GF-D8 (cell line): ENCODE data around the gene SPOCK2.
A peak's percentile ranks its signal among the peaks of the same experiment; 100 is the strongest.

ENCODE experiments used
- DNase-seq: peaks from one replicate; lab custom pipeline; 2025; lab: John Stamatoyannopoulos, UW

Gene SPOCK2

GRCh38 chr10:72107325-72108003 is 19.1 kb upstream of the SPOCK2 start:
- peak; percentile 46 for DNase-seq

DNA sequence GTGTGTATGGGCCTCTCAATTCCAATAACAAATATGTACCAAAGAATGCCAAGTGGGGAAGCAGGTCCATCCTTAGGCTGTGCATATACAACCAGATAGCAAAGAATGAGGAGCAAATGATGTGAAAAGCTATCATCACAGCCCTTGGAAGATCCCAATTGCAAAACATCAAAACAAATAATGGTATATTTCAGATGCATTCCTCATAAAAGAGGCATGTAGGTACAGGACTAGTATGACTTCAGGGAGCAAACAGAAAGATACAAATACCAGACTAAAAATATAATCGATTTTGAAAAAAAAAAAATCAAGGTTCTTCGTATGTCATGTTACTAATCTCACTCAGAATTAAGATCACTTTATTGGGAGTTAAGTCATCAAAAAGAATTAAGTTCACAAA is 18.5 kb upstream of the SPOCK2 start:
- no peak for DNase-seq

GRCh38 chr10:72106154-72106849 is 18.0 kb upstream of the SPOCK2 start:
- DNase-seq: no peak

- no peak for DNase-seq
Observed at GRCh38 chr10:72105710-72106109, 17.4 kb upstream of the SPOCK2 start.

DNA sequence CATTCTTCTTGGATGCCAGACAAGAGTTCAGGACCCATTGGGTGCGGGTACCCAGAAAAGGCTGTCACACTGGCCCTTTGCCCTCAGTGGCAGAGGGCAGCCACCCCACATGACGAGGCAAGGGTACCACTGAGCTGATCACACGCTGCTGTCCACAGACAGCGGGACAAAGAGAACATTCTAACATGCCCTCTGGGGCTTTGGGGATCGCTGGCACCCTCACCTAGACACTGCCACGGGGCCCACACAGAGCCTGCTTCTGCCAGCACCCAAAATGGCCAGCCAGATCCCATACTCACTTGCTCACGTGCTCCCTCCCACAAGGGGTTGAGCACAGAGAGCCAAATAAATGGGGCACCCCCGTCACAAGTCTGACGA is 16.7 kb upstream of the SPOCK2 start:
- DNase-seq: no peak

DNA sequence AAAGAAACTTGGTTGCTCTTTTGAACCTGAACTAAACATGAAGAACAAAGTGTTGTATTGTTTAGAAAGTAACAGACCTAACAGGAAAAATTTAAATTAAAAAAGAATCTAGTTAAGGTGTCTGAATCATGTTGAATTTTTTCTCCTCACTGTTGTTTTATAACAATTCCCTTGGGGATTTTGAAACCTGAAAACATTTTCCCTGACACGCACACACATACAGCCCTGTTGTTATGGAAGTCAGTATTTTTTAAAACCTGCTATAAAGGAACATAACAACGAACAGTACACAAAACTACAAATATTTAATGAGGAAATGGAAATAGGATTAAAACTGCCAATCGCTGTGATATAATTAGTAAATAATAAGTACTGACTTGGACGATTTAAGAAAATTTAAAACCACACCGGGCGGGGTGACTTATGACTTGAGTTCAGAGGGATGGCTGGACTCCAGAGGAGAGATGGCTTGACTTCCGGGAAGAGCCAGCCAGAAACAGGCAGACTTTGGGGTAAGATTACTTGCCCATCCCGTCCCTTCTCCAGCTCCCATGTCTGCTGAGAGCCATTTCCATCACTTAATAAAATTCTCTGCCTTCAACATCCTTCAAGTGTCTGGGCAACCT is 16.2 kb upstream of the SPOCK2 start:
- no peak for DNase-seq

GRCh38 chr10:72099600-72099921 is 11.2 kb upstream of the SPOCK2 start:
- DNase-seq: no peak

GRCh38 chr10:72098836-72099599 is 10.7 kb upstream of the SPOCK2 start:
- no peak for DNase-seq

- DNase-seq: no peak
Observed at GRCh38 chr10:72098301-72098835, 10.0 kb upstream of the SPOCK2 start.

DNA sequence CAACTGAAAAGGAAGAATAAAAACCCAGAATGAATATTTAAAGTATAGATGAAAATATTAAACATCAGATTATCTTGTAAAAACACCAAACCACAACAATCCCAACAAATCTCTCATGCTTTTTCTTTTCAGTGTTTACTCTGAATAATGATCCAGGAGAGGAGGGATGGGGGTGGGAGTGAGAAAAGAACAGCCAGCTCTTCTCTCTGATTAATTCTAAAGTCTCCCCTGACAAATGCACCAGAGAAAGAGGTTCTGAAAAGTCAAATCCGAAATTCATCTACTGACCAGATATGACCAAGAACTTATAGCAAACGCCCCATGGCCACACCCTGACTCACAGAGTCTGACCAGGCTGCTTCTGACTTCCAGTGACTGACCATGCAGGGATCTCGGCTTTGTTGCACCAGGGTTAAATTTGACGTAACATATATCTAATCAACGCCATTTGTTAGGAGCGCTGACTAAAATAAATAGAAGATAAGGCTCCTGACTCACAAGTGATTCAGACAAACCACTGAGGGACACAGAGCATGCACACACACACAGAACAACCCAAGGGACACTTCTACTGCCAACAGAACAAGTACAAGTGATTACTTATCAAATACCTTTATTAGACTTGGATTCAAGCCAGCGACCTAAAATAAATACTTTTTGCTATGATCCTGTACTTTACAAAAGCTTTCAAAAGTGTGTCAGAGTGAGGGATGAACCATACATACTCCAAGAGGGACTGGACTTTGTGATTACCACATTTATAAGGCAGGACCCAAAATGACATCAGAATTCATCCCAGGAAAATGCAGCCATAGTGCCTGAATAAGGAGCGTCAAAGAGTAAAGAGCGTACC is 9.3 kb upstream of the SPOCK2 start:
- no peak for DNase-seq

- DNase-seq: no peak
Observed at GRCh38 chr10:72096115-72097000, 8.0 kb upstream of the SPOCK2 start.

DNA sequence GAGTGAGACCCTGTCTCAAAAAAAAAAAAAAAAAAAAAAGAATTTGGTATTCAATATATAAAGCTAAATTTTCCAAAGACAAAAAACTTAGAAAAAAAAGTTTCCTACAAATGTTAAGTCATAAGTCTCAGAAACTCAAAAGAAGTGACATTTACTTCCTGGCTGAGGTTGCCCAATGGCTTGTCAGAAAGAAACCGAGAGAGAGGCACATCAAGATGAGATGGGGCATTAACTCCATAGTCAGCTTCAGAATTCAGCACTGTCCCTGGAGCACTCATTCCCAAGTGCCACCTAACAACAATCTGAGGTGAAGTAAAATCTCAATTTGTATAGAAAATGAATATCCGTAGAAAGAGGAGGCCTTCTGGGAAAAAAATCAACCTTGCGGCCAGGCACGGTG is 6.8 kb upstream of the SPOCK2 start:
- no peak for DNase-seq

GRCh38 chr10:72094574-72094973 is 6.2 kb upstream of the SPOCK2 start:
- DNase-seq: no peak

GRCh38 chr10:72093450-72093849 is 5.1 kb upstream of the SPOCK2 start:
- DNase-seq: no peak

GRCh38 chr10:72092987-72093386 is 4.6 kb upstream of the SPOCK2 start:
- DNase-seq: no peak

- DNase-seq: no peak
Observed at GRCh38 chr10:72092171-72092924, 4.0 kb upstream of the SPOCK2 start.

- no peak for DNase-seq
Observed at GRCh38 chr10:72090326-72090725, 2.0 kb upstream of the SPOCK2 start.

GRCh38 chr10:72089618-72090017 is 1.3 kb upstream of the SPOCK2 start:
- DNase-seq: no peak

- peak; percentile 24 for DNase-seq
Observed at GRCh38 chr10:72088889-72089575, 681 bp upstream of the SPOCK2 start.
